HEK293 (cell line): ENCODE results near the gene RPL27.

Source experiments
- EGR2 ChIP-seq: fragments of 450-650 bp; formaldehyde crosslinking; IDR thresholded peaks from 2 replicates; pipeline ENCODE4 v1.5.1; 2016; ENCODE audit warnings: low read depth, missing biosample characterization, missing genetic modification characterization
- FEZF1 ChIP-seq: fragments of 450-650 bp; formaldehyde crosslinking; IDR thresholded peaks from 2 replicates; pipeline ENCODE4 v1.5.1; 2016; ENCODE audit warnings: missing biosample characterization, missing genetic modification characterization
- KLF10 ChIP-seq: fragments of 450-650 bp; IDR thresholded peaks from 2 replicates; pipeline ENCODE4 v1.5.1; 2018; ENCODE audit warnings: missing biosample characterization, mild to moderate bottlenecking, missing genetic modification characterization
- KLF8 ChIP-seq: fragments of 450-650 bp; formaldehyde crosslinking; IDR thresholded peaks from 2 replicates; pipeline ENCODE4 v1.5.1; 2016; ENCODE audit warnings: missing biosample characterization, missing genetic modification characterization
- SP2 ChIP-seq: fragments of 450-650 bp; formaldehyde crosslinking; IDR thresholded peaks from 2 replicates; pipeline ENCODE4 v1.5.1; 2016; ENCODE audit warnings: missing biosample characterization, missing genetic modification characterization
- ZFHX2 ChIP-seq: fragments of 450-650 bp; formaldehyde crosslinking; conservative IDR thresholded peaks from 2 replicates; pipeline ENCODE4 v1.5.1; 2016; ENCODE audit warnings: missing biosample characterization, missing genetic modification characterization
- ZNF133 ChIP-seq: fragments of 450-650 bp; formaldehyde crosslinking; IDR thresholded peaks from 2 replicates; pipeline ENCODE4 v1.5.1; 2016; ENCODE audit warnings: missing biosample characterization, missing genetic modification characterization
- ZNF16 ChIP-seq: fragments of 450-650 bp; formaldehyde crosslinking; IDR thresholded peaks from 2 replicates; pipeline ENCODE4 v1.5.1; 2016; ENCODE audit warnings: low read depth, missing biosample characterization, missing genetic modification characterization
- ZNF174 ChIP-seq: fragments of 450-650 bp; formaldehyde crosslinking; IDR thresholded peaks from 2 replicates; pipeline ENCODE4 v1.5.0; 2017; ENCODE audit warnings: missing biosample characterization, mild to moderate bottlenecking, missing genetic modification characterization
- ZNF274 ChIP-seq, 2 experiments: fragments of 200-500 bp in 1 of 2; fragments of 450-650 bp in 1 of 2; sonication (Bioruptor generic) in 1 of 2; formaldehyde crosslinking in 1 of 2; IDR thresholded peaks; 2 replicates each; pipeline versions ENCODE4 v1.5.1 to v1.6.1; 2014 to 2016; ENCODE audit warnings: borderline replicate concordance in 1 of 2, inconsistent platforms in 1 of 2, low read length in 1 of 2, missing biosample characterization in 1 of 2, missing genetic modification characterization in 1 of 2
- ZNF341 ChIP-seq: fragments of 450-650 bp; formaldehyde crosslinking; IDR thresholded peaks from 2 replicates; pipeline ENCODE4; 2016; ENCODE audit warnings: low read depth, missing biosample characterization, missing genetic modification characterization
- ZNF37A ChIP-seq: fragments of 450-650 bp; IDR thresholded peaks from 2 replicates; pipeline ENCODE4 v1.5.1; 2018; ENCODE audit warnings: missing biosample characterization, missing genetic modification characterization
- ZNF404 ChIP-seq: fragments of 450-650 bp; formaldehyde crosslinking; IDR thresholded peaks from 2 replicates; pipeline ENCODE4 v1.5.1; 2017; ENCODE audit warnings: missing biosample characterization, missing genetic modification characterization
- ZNF518A ChIP-seq: fragments of 450-650 bp; formaldehyde crosslinking; conservative IDR thresholded peaks from 2 replicates; pipeline ENCODE4 v1.5.1; 2016; ENCODE audit warnings: low read depth, missing biosample characterization, missing genetic modification characterization
- ZNF555 ChIP-seq: fragments of 450-650 bp; formaldehyde crosslinking; conservative IDR thresholded peaks from 2 replicates; pipeline ENCODE4 v1.5.1; 2017; ENCODE audit warnings: missing biosample characterization, mild to moderate bottlenecking, missing genetic modification characterization, inconsistent platforms
- ZNF558 ChIP-seq: fragments of 450-650 bp; formaldehyde crosslinking; IDR thresholded peaks from 2 replicates; pipeline ENCODE4 v1.5.1; 2016; ENCODE audit warnings: missing biosample characterization, missing genetic modification characterization
- ZNF560 ChIP-seq: fragments of 450-650 bp; formaldehyde crosslinking; IDR thresholded peaks from 2 replicates; pipeline ENCODE4 v1.5.1; 2017; ENCODE audit warnings: missing biosample characterization, missing genetic modification characterization, borderline replicate concordance
- ZNF610 ChIP-seq: fragments of 450-650 bp; formaldehyde crosslinking; IDR thresholded peaks from 2 replicates; pipeline ENCODE4 v1.5.1; 2016; ENCODE audit warnings: missing biosample characterization, missing genetic modification characterization, borderline replicate concordance
- ZNF707 ChIP-seq: fragments of 450-650 bp; formaldehyde crosslinking; IDR thresholded peaks from 2 replicates; pipeline ENCODE4 v1.5.1; 2016; ENCODE audit warnings: missing biosample characterization, missing genetic modification characterization
- ZNF768 ChIP-seq: fragments of 450-650 bp; formaldehyde crosslinking; IDR thresholded peaks from 2 replicates; pipeline ENCODE4 v1.5.1; 2018; ENCODE audit warnings: missing biosample characterization, mild to moderate bottlenecking, missing genetic modification characterization
- ZNF830 ChIP-seq: fragments of 450-650 bp; IDR thresholded peaks from 2 replicates; pipeline ENCODE4 v1.5.0; 2018; ENCODE audit warnings: missing biosample characterization, missing genetic modification characterization, low read depth, mild to moderate bottlenecking, moderate library complexity
- ZNF843 ChIP-seq: fragments of 450-650 bp; formaldehyde crosslinking; IDR thresholded peaks from 2 replicates; pipeline ENCODE4 v1.5.1; 2016; ENCODE audit warnings: missing biosample characterization, missing genetic modification characterization
- ZXDB ChIP-seq: fragments of 450-650 bp; formaldehyde crosslinking; IDR thresholded peaks from 2 replicates; pipeline ENCODE4 v1.5.1; 2016; ENCODE audit warnings: missing biosample characterization, missing genetic modification characterization
- TF ChIP-seq, protein P1 (sequence below): fragments of 450-650 bp; formaldehyde crosslinking; IDR thresholded peaks from 2 replicates; pipeline ENCODE4 v1.5.1; 2016; ENCODE audit warnings: missing biosample characterization, missing genetic modification characterization
- TF ChIP-seq, protein P2 (sequence below): fragments of 450-650 bp; formaldehyde crosslinking; IDR thresholded peaks from 2 replicates; pipeline ENCODE4 v1.5.1; 2016; ENCODE audit warnings: missing biosample characterization, missing genetic modification characterization
- TF ChIP-seq, protein P3 (sequence below): fragments of 450-650 bp; formaldehyde crosslinking; IDR thresholded peaks from 2 replicates; pipeline ENCODE4 v1.5.1; 2016; ENCODE audit warnings: missing biosample characterization, missing genetic modification characterization

Gene RPL27

DNA sequence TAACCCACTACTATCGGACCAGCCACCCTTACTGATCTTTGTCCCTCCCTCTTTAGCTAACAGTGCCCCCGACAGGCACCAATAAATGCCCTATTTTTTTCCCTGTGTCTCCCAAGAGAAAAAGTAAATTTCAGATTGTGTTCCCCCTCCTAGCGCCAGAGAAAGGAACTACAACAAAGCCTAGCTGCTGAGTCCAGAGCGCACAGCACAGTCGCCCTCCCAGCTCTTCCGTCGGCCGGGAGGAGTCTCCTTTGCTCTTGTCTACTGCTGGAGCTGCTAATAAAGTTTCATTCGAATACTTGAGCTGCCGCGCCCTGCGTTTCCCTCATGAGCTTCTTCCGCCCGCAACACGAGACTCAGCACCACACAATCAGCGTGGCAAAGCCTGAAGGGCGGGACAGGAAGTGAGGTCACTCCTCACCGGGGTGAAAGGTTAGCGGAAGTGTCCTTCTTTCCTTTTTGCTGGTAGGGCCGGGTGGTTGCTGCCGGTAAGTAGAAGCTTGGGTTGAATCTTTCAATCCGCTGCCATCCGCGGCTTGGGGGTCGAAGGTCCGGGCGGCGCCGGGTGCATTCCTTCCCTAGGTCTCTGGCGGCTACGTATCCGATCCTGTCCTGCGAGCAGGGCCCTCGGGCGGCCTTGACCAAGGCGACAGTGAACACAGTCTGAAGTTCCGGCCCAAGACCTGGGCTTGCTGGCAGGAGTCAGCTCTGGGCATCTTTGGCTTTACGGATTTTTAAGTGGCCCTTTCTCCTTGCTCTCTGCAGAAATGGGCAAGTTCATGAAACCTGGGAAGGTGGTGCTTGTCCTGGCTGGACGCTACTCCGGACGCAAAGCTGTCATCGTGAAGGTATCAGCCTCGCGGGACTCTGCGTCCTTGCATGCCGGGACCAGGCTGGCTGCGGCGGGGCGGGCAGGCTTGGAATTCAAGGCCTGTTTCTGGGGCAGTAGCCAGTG is at the start of gene RPL27 (continued):
- TF ChIP-seq ZNF830 (tag by site-specific recombination) (no peak), ZNF404 (tag by site-specific recombination) (no peak), ZNF560 (tag by site-specific recombination) (no peak), KLF10 (peak; percentile 95), EGR2 (tag by site-specific recombination) (no peak), ZNF610 (tag by site-specific recombination) (peak; percentile 86), ZNF843 (tag by site-specific recombination) (peak; percentile 84), ZFHX2 (tag by site-specific recombination) (0 out of 2 replicates have a peak, but pooled peaks have one; percentile 8), ZNF341 (tag by site-specific recombination) (peak; percentile 97), ZNF16 (tag by site-specific recombination) (no peak), ZNF558 (tag by site-specific recombination) (peak; percentile 91; the same call in 1 of the 2 replicates), ZNF555 (tag by site-specific recombination) (no peak), ZNF707 (tag by site-specific recombination) (no peak), ZNF133 (tag by site-specific recombination) (no peak), ZNF274 (IDR thresholded peaks at IDR 0.05; ENCODE audit: low read length) (no peak), ZNF274 (tag by site-specific recombination; IDR thresholded peaks at IDR 0.05; ENCODE audit: borderline replicate concordance) (no peak), ZXDB (tag by site-specific recombination) (peak; percentile 99), FEZF1 (peak; percentile 40), ZNF768 (no peak; the same call in 1 of the 2 replicates), KLF8 (tag by site-specific recombination) (peak; percentile 100), ZNF174 (tag by site-specific recombination) (no peak), SP2 (tag by site-specific recombination) (peak; percentile 94), ZNF37A (tag by site-specific recombination) (no peak), ZNF518A (tag by site-specific recombination) (peak; percentile 95)
- TF ChIP-seq, protein P1, sequence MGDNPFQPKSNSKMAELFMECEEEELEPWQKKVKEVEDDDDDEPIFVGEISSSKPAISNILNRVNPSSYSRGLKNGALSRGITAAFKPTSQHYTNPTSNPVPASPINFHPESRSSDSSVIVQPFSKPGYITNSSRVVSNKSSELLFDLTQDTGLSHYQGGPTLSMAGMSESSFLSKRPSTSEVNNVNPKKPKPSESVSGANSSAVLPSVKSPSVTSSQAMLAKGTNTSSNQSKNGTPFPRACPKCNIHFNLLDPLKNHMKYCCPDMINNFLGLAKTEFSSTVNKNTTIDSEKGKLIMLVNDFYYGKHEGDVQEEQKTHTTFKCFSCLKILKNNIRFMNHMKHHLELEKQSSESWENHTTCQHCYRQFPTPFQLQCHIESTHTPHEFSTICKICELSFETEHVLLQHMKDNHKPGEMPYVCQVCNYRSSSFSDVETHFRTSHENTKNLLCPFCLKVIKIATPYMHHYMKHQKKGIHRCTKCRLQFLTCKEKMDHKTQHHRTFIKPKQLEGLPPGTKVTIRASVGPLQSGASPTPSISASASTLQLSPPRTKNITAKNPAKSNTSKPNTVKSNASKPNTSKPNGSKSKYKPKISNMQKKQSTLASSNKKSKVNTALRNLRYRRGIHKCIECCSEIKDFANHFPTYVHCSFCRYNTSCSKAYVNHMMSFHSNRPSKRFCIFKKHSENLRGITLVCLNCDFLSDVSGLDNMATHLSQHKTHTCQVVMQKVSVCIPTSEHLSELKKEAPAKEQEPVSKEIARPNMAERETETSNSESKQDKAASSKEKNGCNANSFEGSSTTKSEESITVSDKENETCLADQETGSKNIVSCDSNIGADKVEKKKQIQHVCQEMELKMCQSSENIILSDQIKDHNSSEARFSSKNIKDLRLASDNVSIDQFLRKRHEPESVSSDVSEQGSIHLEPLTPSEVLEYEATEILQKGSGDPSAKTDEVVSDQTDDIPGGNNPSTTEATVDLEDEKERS = no peak
- TF ChIP-seq, protein P2, sequence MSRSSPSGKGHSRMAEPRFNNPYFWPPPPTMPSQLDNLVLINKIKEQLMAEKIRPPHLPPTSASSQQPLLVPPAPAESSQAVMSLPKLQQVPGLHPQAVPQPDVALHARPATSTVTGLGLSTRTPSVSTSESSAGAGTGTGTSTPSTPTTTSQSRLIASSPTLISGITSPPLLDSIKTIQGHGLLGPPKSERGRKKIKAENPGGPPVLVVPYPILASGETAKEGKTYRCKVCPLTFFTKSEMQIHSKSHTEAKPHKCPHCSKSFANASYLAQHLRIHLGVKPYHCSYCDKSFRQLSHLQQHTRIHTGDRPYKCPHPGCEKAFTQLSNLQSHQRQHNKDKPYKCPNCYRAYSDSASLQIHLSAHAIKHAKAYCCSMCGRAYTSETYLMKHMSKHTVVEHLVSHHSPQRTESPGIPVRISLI (tag by site-specific recombination) = peak; percentile 97
- TF ChIP-seq, protein P3, sequence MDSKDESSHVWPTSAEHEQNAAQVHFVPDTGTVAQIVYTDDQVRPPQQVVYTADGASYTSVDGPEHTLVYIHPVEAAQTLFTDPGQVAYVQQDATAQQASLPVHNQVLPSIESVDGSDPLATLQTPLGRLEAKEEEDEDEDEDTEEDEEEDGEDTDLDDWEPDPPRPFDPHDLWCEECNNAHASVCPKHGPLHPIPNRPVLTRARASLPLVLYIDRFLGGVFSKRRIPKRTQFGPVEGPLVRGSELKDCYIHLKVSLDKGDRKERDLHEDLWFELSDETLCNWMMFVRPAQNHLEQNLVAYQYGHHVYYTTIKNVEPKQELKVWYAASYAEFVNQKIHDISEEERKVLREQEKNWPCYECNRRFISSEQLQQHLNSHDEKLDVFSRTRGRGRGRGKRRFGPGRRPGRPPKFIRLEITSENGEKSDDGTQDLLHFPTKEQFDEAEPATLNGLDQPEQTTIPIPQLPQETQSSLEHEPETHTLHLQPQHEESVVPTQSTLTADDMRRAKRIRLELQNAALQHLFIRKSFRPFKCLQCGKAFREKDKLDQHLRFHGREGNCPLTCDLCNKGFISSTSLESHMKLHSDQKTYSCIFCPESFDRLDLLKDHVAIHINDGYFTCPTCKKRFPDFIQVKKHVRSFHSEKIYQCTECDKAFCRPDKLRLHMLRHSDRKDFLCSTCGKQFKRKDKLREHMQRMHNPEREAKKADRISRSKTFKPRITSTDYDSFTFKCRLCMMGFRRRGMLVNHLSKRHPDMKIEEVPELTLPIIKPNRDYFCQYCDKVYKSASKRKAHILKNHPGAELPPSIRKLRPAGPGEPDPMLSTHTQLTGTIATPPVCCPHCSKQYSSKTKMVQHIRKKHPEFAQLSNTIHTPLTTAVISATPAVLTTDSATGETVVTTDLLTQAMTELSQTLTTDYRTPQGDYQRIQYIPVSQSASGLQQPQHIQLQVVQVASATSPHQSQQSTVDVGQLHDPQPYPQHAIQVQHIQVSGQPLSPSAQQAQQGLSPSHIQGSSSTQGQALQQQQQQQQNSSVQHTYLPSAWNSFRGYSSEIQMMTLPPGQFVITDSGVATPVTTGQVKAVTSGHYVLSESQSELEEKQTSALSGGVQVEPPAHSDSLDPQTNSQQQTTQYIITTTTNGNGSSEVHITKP (tag by site-specific recombination) = peak; percentile 89
